GM10847 (cell line): Measurements from ENCODE around the gene GPR149.

Experiments
- POLR2A ChIP-seq: IDR thresholded peaks from 2 replicates; pipeline ENCODE4 v1.6.1; 2011; ENCODE audit not compliant: insufficient read length; ENCODE audit errors: extremely low read depth

The GPR149 gene, protein sequence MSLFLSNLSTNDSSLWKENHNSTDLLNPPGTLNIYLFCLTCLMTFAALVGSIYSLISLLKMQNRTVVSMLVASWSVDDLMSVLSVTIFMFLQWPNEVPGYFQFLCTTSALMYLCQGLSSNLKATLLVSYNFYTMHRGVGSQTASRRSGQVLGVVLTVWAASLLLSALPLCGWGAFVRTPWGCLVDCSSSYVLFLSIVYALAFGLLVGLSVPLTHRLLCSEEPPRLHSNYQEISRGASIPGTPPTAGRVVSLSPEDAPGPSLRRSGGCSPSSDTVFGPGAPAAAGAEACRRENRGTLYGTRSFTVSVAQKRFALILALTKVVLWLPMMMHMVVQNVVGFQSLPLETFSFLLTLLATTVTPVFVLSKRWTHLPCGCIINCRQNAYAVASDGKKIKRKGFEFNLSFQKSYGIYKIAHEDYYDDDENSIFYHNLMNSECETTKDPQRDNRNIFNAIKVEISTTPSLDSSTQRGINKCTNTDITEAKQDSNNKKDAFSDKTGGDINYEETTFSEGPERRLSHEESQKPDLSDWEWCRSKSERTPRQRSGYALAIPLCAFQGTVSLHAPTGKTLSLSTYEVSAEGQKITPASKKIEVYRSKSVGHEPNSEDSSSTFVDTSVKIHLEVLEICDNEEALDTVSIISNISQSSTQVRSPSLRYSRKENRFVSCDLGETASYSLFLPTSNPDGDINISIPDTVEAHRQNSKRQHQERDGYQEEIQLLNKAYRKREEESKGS

DNA sequence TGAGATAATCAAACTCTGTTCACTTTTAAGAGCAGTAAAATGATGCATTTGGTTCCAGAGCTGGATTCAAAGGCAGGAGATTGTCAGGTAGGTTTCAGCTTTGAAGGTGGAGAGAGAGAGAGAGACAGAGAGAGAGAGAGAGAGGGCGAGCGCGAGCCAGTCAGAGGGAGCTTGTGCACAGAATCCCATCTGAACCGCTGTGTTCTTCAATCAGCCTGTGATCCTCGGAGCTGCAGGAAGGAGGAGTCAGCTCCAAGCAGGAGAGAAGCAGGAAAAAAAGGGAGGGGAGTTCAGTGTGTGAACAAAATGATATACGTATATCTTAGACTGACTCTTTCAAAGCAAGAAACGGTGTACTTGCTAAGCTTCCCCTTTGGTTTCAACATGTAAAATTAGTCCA lies at the start of gene GPR149:
GPR149 (minus strand) TSS at position 177 of the 400 bp plus-strand sequence. CDS start 575 bp downstream, outside the sequence.
- TF ChIP-seq POLR2A = no peak

DNA sequence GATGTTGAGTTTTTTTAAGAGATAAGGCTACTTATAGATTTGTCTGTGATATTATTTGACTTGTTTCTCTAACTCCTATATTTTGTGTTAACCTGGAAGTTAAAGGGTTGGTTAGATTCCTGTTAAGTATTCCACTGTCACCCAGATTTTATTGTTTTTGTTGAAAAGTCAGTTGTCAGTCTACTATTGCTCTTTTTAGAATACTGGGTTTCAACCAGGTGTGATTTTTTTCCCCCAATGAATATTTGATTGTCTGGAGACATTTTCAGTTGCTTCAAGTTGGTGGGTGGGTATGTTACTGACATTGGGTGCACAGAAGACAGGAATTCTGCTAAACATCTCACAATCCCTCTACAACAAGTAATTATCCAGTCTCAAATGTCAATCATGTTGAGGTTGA lies 43.8 kb upstream of the GPR149 start:
- TF ChIP-seq POLR2A = no peak

DNA sequence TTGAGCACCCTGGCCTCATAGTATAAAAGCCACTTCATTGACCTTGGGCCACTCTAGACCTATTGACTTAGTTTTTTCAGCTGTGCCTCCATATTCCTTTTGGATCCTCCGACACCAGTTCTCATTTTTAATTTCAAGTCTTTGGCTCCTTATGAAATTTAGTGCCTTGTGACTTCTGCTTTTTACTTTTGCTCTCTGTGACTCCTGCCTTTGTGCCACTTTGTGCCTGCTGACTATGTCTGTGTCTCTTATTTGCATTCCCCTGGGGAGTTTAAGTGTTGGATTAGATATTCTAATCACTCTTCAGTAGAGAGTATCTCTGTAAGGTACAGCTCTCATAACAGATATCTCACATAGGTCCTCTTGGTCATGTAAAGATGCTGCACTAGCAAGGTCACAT lies 39.6 kb upstream of the GPR149 start:
- no peak for TF ChIP-seq POLR2A

DNA sequence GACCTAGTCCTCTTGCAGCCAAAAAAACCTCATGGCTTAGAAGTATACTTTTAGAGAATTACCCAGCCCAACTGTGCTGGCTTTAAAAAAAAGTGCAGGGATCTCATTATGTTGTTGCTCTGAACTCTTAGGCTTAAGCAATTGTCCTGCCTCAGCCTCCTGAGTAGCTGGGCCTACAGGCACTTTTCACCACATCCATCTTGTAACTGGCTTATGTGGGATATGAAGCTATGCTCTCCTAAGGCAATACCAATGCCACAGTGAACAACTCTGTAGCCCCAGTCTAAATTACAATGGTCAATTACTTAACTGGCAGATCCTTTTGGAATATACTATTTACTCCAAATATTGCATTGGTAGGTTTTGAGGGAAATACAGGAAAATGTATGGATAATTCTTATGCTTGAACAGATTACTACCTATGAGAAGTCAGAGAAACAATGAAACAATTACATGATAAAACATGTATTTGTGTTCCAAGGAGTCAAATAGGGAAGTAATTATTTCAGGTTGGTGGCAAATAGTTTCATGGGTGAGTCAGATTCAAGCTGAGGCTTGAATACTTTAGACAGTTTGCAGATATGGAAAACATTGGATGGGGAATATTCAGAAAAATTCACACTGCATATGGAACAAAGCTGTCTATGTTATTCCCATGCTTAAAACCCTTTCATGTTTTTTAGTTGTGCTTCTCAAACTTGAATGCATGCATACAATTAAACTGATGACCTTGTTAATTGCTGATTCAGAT lies 34.6 kb upstream of the GPR149 start:
- TF ChIP-seq POLR2A = no peak

DNA sequence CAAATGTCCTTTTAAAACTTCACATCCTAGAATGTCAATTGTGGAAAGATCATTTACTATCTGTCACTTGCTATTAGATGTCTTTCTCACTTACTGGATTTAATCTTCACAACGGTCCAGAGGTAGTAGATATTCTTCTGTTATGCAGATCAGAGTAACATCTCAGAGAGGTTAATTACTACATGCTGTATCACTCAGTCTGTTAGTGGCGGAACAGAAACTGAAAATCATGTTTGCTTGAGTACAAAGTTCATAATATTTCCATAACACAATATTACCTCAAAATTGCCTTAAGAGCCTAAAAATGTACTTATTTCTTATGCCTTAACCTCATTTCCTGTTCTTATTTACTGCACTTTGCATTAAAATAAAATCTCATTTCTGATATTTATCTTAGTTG lies 28.6 kb upstream of the GPR149 start:
- TF ChIP-seq POLR2A = no peak

DNA sequence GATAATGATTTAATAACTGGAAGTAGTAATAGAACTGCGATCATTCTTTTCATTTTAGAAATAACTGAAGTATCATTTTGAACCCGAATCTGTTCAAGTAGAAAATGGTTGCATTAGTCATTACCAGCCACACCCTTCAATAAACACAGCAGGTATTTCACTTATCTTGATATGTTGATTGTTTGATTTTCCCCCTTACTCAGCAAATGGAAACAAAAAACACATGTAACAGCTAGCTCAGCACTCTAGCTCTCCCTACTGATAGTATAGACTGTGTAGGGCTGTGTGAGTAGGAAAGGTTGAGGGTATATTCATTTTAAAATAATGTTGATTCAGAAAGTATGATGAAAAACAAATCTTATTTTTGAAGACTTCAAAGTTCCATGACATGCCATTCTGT lies 1.1 kb upstream of the GPR149 start:
- no peak for TF ChIP-seq POLR2A

DNA sequence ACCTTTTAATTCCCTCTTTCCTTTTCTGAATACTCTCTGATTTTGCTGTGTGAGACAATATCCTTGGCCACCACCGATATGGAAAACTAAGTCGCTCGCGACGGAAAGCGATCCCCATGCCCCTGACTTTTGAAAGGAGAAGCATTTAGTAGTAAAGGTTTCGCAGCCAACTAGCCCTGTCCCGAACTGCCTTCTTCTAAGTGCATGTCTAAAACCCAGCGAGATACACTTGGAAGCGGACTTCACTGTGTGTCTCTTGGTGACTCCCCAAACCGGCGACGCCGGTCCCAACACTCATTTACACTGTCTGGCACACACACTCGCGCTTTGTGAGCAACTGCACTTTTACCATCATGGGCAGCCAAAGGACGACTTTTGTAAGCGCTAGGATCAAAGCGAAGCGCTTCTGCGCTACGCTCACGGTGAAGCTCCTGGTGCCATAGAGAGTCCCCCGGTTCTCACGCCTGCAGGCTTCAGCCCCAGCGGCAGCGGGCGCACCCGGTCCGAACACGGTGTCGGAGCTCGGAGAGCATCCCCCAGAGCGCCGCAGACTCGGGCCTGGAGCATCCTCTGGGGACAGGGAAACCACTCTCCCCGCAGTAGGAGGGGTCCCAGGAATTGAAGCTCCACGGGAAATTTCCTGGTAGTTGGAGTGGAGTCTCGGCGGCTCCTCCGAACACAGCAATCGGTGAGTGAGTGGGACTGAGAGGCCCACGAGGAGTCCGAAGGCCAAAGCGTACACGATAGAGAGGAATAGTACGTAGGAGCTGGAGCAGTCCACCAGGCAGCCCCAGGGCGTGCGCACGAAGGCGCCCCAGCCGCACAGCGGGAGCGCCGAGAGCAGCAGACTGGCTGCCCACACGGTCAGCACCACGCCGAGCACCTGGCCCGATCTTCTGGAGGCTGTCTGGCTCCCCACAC lies 1.4 kb downstream of the GPR149 start:
- no peak for TF ChIP-seq POLR2A

DNA sequence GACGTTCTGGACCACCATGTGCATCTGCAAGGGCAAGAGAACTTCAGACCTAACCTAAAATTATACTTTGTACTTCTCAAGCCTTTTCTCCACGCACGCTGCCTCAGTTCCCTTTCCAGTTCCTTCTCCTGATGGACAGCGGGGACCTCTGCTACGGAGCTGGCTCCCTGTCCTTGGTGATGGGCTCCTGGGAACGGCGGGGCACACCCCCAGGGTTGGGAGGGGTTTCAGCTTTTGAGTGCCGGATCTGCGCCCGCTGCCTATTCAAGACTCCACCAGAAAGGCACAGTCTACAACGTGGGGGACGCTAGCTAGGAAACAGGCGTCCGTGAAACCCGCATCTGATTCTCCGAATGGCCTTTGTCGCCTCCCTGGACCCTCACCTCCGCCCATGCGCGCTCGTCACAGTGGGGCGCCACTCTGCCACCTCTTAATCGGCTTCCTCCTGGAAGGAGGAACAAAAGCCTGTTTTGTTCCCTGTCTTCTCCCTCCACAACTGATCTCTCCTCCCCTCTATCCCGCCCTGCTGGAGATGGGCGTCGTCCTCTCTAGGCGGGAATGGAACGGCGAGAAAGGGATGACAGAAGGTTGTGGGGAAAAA lies 2.2 kb downstream of the GPR149 start:
- no peak for TF ChIP-seq POLR2A

DNA sequence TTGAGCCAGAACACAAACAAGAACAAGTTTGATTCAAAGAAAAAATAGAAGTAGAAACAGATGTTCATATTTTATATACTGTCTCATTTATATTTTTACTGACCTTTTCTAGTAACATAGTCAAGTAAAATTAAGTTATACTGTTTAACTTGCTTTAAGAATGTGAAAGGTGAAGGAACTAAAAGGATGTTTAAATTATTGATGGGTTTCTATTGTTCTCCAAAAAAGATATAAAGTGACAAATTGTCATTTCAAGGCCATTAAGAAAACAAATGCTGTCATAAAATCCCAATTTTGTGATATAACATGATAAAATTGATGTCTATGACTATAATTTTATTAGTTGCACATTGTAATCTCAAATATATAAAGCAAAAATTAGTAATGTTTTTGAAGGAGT lies 7.3 kb downstream of the GPR149 start:
- no peak for TF ChIP-seq POLR2A

DNA sequence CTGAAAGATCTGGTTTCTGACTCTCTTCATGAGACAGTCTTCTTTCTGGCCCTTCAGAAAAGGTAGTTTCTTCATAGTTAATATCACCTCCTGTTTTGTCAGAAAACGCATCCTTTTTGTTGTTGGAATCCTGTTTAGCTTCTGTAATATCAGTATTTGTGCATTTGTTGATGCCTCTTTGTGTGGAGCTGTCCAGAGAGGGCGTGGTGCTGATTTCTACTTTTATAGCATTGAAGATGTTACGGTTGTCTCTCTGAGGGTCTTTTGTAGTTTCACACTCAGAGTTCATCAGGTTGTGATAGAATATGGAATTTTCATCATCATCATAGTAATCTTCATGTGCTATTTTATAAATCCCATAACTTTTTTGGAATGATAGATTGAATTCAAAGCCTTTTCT lies 8.9 kb downstream of the GPR149 start:
- no peak for TF ChIP-seq POLR2A

DNA sequence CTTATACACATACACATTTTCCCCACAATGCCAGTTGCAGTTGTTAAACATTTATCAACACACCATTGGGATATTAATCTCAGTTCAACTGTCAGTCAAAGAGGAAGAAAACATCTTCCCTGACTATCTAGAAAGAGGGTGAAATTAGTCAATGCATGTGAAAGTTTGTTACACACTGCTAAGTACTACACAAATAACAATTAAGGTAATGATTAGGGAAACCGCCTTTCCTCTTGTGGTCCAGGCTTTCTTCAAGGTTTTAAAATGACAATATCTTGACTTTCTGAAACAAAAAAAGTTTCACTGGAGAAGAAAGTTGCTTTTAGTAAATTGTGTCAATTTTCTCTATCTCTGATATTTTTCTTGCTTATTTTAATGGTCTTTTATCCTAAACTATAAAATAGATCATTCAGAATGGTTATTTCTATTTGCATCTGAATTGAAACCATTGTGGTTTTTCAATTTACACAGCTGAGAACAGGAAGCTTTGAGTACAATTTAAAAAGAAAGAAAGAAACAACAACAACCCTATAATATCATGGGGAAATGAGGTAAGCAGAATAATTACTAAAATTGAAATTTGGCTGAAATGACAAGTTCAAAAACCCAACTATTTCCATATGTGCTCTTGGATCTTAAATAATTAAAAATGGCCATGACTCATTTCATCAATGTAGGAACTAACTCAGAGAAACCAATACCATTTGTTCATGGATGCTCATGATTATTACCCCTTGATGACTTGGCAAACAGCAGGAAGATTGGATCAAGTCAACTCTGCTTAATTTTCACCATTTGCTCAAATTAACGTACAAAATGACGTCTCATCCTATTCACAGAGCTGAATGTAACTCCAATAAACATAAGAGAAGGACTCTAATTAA lies 31.7 kb downstream of the GPR149 start:
- TF ChIP-seq POLR2A = no peak

DNA sequence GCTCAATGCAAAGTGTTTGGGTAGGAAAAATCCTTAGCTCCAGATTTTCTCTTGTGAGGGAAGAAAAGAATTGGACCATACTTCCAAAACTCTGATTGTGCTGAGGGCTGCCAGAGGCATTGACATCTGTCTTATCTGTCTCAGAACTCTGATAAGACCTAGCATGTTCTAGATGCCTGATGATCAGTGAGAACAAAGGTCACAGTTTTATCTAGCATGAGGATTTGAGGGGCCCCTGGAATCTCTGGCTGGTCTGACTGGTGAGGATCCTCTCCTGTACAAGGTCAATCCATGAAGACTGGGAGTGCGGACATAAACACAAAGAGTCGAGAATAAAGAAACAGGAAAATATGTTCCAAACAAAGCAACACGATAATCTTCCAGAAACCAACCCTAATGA lies 40.1 kb downstream of the GPR149 start:
- no peak for TF ChIP-seq POLR2A

DNA sequence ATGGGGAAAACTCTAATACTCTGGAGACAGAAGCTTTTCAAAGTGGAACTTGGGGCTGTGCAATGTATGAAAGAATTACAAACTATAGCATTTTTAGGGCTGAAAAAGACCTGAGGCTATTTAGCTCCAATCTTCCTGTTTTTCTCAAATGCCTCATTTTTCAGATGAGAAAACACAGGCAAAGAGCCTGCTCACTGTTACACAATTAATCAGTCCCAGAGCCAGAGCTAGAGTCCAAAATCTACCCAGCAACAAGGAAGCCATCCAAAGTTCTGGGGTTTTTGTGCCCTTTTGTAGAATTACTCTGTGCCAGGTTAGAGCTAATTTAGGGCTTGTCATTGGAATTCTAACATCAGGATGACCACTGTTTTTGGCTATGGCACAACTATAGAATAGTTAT lies 45.5 kb downstream of the GPR149 start:
- TF ChIP-seq POLR2A = no peak
